KMS-11 (cell line): ENCODE measurements around the gene OSBPL3.

Source experiments
- H2AFZ ChIP-seq: fragments of 200-600 bp; sonication (generic); 2 replicates; pipeline ENCODE4 v1.6.1; 2016; ENCODE audit warnings: antibody characterized with exemption, mixed run types, low read depth
- H3K27ac ChIP-seq: fragments of 200-600 bp; sonication (generic); 2 replicates; pipeline ENCODE4 v1.6.1; 2016; ENCODE audit warnings: mild to moderate bottlenecking, mixed run types
- H3K27me3 ChIP-seq: fragments of 200-600 bp; sonication (generic); 2 replicates; pipeline ENCODE4 v1.6.1; 2017; ENCODE audit warnings: mild to moderate bottlenecking, low read depth, mixed run types, moderate library complexity; ENCODE audit not compliant: insufficient read depth
- H3K36me3 ChIP-seq: fragments of 200-600 bp; sonication (generic); 2 replicates; pipeline ENCODE4 v1.6.1; 2017; ENCODE audit warnings: mild to moderate bottlenecking, mixed run types; ENCODE audit not compliant: insufficient read depth
- H3K4me1 ChIP-seq: fragments of 200-600 bp; sonication (generic); 2 replicates; pipeline ENCODE4 v1.6.1; 2016; ENCODE audit warnings: mild to moderate bottlenecking, low read depth, mixed run types; ENCODE audit not compliant: poor library complexity, severe bottlenecking
- H3K4me2 ChIP-seq: fragments of 200-600 bp; sonication (generic); 2 replicates; pipeline ENCODE4 v1.7.0; 2016; ENCODE audit warnings: mild to moderate bottlenecking, mixed run types
- H3K4me3 ChIP-seq: fragments of 200-600 bp; sonication (generic); IDR thresholded peaks from 2 replicates; pipeline ENCODE4 v1.6.1; 2017; ENCODE audit warnings: low read depth, low read length, mixed read lengths; ENCODE audit not compliant: insufficient read depth
- H3K79me2 ChIP-seq: fragments of 200-600 bp; sonication (generic); 2 replicates; pipeline ENCODE4 v1.6.1; 2016; ENCODE audit warnings: low read depth, mixed run types; ENCODE audit not compliant: insufficient read depth
- H3K9ac ChIP-seq: fragments of 200-600 bp; sonication (generic); 2 replicates; pipeline ENCODE4 v1.6.1; 2016; ENCODE audit warnings: mild to moderate bottlenecking, mixed run types
- H4K20me1 ChIP-seq: fragments of 200-600 bp; sonication (generic); 2 replicates; pipeline ENCODE4 v1.6.1; 2016; ENCODE audit warnings: mild to moderate bottlenecking, mixed run types; ENCODE audit not compliant: insufficient read depth
- TF ChIP-seq, protein P1 (sequence below): fragments of 200-600 bp; sonication (generic); conservative IDR thresholded peaks from 2 replicates; pipeline ENCODE4 v1.6.1; 2017; ENCODE audit warnings: low read depth, mild to moderate bottlenecking, antibody characterized with exemption, low read length, moderate library complexity, mixed read lengths

OSBPL3 gene

DNA sequence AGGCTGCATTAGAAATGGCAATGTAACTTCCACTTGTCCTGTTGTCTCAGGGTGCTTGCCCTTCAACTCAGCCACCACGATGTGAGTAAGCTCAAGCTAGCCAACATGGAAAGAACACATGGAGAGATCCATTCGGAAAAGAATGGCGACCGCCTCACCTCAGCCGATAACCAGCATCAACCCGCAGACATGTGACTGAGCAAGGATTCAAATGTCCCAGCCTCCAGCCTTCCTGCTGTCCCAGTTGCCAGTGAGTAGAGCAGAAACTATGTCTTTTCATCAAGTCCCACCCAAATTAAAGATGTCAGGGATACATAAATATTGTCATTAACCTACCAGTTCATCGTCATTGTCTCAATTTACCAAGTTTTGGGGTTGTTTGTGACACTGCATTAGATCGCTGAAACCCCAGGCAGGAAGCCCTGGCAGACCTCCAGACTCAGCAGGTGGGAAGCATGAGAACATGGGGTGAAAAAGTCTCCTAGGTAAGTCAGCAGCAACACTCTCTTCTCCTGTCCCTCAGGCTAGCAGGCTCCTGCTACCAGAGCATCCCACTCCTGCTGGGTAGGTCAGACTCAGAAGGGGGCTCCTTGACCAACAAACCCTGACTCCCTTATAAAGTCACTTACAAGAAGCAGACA is 67.0 kb downstream of the OSBPL3 start:
- H3K27me3 ChIP-seq, result no peaks in the 10 kb centered on the region
- no peak overlapping the region for H3K4me2 ChIP-seq
- TF ChIP-seq, protein P1, sequence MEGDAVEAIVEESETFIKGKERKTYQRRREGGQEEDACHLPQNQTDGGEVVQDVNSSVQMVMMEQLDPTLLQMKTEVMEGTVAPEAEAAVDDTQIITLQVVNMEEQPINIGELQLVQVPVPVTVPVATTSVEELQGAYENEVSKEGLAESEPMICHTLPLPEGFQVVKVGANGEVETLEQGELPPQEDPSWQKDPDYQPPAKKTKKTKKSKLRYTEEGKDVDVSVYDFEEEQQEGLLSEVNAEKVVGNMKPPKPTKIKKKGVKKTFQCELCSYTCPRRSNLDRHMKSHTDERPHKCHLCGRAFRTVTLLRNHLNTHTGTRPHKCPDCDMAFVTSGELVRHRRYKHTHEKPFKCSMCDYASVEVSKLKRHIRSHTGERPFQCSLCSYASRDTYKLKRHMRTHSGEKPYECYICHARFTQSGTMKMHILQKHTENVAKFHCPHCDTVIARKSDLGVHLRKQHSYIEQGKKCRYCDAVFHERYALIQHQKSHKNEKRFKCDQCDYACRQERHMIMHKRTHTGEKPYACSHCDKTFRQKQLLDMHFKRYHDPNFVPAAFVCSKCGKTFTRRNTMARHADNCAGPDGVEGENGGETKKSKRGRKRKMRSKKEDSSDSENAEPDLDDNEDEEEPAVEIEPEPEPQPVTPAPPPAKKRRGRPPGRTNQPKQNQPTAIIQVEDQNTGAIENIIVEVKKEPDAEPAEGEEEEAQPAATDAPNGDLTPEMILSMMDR, result no peak
- H3K79me2 ChIP-seq, result peaks cover 24% of the 10 kb centered on the region; the same call in 1 of the 2 replicates
- H3K27ac ChIP-seq, result no peak overlapping the region
- H3K36me3 ChIP-seq, result no peaks in the 10 kb centered on the region
- peaks cover 34% of the 10 kb centered on the region for H3K4me1 ChIP-seq
- no peak overlapping the region for H3K9ac ChIP-seq
- no peak overlapping the region for H2AFZ ChIP-seq
- H3K4me3 ChIP-seq, result no peak overlapping the region
- H4K20me1 ChIP-seq, result no peaks in the 10 kb centered on the region

DNA sequence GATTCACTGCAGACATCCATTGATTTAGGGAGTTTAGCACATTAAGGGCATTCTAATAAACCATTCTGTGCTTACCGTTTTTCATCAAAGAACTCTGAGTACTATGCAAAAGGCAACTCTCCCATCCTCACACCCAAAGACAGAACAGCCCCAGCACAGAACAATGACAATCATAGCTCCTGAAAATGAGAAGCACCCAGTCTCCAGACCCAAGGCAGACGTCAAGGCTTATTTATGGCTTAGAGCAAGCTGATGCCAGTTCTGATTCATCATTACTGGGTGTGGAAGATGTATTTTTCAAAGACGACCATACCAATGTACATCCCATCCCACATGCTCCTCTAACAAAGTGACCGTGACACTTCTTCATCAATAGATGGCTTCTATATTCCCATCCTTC is 67.6 kb downstream of the OSBPL3 start:
- Histone ChIP-seq H3K27me3 (no peaks in the 10 kb centered on the region), H4K20me1 (no peaks in the 10 kb centered on the region), H3K27ac (no peak overlapping the region), H3K79me2 (peaks cover 23% of the 10 kb centered on the region; the same call in 1 of the 2 replicates), H3K36me3 (no peaks in the 10 kb centered on the region), H3K4me2 (no peak overlapping the region), H2AFZ (no peak overlapping the region), H3K9ac (no peak overlapping the region), H3K4me3 (no peak overlapping the region), H3K4me1 (peaks cover 28% of the 10 kb centered on the region)
- TF ChIP-seq, protein P1, result no peak

DNA sequence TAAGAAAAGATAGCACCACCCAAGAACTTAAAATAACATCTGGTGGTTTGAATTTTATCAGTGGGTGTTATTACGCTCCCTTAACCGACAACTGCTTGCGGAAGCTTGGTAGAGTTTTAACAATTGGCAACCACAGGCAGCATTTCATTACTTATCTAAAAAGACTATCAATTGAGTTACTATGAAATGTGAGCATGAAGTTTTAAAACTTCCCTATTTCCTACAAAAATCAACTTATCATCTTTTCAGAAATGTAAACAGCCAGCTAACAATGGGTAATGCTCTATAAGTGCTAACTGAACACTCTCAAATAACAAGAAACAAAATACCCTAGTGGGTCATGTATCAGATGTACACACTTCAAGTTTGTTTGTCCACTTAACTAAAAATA is 68.8 kb downstream of the OSBPL3 start:
- H3K27me3 ChIP-seq, result no peaks in the 10 kb centered on the region
- no peak overlapping the region for H2AFZ ChIP-seq
- H3K4me2 ChIP-seq, result no peak overlapping the region
- no peak overlapping the region for H3K4me3 ChIP-seq
- H3K36me3 ChIP-seq, result no peaks in the 10 kb centered on the region
- no peak overlapping the region for H3K9ac ChIP-seq
- TF ChIP-seq, protein P1, result no peak
- H3K27ac ChIP-seq, result no peak overlapping the region
- H4K20me1 ChIP-seq, result no peaks in the 10 kb centered on the region
- peaks cover 28% of the 10 kb centered on the region for H3K4me1 ChIP-seq
- peaks cover 23% of the 10 kb centered on the region; the same call in 1 of the 2 replicates for H3K79me2 ChIP-seq

DNA sequence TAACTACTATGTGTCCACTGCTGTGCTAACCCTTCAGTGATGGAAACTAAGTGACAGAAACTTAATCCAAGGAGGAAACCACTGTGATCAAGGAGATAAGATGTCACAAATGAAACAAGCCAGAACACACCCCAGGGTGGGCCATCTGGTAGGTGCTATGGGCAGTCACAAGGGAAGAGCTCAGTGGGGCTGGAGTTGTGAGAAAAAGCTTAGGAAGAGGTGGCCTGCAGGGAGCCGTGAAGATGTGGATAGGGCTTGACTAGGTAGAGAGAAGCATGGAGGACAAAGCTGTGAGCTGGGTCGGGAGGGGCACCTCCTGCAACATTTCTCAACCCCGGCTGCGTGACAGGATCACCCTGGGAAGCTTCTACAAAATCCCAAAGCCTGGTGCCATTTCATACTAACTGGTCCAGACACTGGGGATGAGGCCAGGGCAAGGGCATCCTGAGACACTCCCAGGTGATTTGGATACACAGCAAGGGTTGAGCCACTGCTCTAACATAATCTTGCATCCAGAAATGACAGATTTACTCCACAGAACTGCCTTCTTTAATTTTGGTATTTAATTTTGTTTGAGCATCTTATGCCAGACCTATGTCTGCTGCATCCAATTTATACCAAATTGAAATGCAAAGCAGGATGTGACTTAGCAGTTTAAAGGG is 69.3 kb downstream of the OSBPL3 start:
- Histone ChIP-seq H3K9ac (no peak overlapping the region), H2AFZ (no peak overlapping the region), H3K27me3 (no peaks in the 10 kb centered on the region), H3K4me3 (no peak overlapping the region), H4K20me1 (no peaks in the 10 kb centered on the region), H3K4me2 (no peak overlapping the region), H3K4me1 (peaks cover 28% of the 10 kb centered on the region), H3K36me3 (no peaks in the 10 kb centered on the region), H3K27ac (no peak overlapping the region), H3K79me2 (peaks cover 23% of the 10 kb centered on the region; the same call in 1 of the 2 replicates)
- TF ChIP-seq, protein P1, result no peak
